GM13977 (cell line): Measurements from ENCODE around the gene NOL3.

Experiments
- DNase-seq: peaks from one replicate; pipeline ENCODE4 v3.0.0; 2012; ENCODE audit warnings: low spot score
- in situ Hi-C: fragments of 300-500 bp; cut with MboI; formaldehyde crosslinking; loops from one replicate; pipeline ENCODE4 v1.12.0; 2022; ENCODE audit warnings: low sequenced_read_pairs, low pct_unique_long_range_greater_than_20kb, mixed read lengths, inconsistent platforms; ENCODE audit not compliant: unreplicated experiment
- TF ChIP-seq, protein P1 (sequence below): IDR thresholded peaks from 2 replicates; pipeline ENCODE4 v1.5.1; 2012; ENCODE audit warnings: mild to moderate bottlenecking, control low read depth; ENCODE audit not compliant: insufficient read depth; ENCODE audit errors: extremely low read depth, missing control alignments

Gene NOL3

DNA sequence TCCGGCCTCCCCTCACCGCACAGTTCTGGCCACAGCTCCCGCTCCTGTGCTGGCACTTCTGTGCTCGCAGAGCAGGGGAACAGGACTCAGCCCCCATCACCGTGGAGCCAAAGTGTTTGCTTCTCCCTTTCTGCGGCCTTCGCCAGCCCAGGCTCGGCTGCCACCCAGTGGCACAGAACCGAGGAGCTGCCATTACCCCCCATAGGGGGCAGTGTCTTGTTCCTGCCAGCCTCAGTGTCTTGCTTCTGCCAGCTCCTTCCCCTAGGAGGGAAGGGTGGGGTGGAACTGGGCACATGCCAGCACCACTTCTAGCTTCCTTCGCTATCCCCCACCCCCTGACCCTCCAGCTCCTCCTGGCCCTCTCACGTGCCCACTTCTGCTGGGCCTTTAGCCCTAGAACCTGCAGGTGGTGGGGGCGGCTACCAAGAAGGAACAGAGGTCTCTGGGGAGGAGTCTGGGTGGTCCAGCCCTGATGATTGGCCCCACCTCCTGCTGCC is 27.9 kb downstream of the NOL3 start:
- peak; percentile 69 for DNase-seq
- in situ Hi-C loops = no loop called here
- TF ChIP-seq, protein P1, sequence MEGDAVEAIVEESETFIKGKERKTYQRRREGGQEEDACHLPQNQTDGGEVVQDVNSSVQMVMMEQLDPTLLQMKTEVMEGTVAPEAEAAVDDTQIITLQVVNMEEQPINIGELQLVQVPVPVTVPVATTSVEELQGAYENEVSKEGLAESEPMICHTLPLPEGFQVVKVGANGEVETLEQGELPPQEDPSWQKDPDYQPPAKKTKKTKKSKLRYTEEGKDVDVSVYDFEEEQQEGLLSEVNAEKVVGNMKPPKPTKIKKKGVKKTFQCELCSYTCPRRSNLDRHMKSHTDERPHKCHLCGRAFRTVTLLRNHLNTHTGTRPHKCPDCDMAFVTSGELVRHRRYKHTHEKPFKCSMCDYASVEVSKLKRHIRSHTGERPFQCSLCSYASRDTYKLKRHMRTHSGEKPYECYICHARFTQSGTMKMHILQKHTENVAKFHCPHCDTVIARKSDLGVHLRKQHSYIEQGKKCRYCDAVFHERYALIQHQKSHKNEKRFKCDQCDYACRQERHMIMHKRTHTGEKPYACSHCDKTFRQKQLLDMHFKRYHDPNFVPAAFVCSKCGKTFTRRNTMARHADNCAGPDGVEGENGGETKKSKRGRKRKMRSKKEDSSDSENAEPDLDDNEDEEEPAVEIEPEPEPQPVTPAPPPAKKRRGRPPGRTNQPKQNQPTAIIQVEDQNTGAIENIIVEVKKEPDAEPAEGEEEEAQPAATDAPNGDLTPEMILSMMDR = peak; percentile 44

DNA sequence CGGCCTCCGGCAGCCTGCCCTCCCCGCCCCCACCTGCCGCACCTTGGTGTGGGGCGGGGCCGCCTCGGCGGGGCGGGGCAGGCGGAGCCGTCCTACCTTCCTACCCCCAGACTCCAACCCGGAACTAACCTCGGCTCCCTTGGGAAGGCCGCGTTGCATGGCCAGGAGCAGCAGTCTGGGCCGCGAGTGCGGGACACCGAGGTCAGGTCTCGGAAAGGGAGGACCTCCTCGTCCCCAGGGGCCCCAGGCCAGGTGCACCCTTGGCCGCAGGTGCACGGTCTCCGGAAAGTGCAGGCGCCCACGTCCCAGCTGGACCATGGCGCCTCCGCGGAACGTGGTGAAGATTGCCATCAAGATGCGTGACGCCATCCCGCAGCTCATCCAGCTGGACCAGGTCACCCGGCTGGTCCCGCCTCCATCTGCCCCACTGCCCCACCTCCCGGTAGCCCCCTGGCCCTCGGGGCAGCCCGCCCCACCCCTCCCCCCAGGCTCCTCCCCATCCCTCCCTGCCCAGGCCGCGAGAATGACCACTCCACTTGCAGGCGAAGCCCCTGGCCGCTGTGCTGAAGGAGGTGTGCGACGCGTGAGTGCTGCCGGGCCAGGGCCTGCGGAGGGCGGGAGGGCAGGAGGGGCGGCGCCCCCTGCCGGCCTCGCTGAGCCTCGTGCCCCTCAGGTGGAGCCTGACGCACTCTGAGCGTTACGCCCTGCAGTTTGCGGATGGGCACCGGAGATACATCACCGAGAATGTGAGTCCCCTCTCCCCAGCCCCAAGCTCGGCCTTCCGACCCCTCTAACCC is 28.9 kb downstream of the NOL3 start, which contains the start of gene ELMO3:
Gene ELMO3 (plus strand): TSS at position 121 of the 797 bp plus-strand sequence. CDS start 196 bp downstream, at position 317.
- no peak for DNase-seq

DNA sequence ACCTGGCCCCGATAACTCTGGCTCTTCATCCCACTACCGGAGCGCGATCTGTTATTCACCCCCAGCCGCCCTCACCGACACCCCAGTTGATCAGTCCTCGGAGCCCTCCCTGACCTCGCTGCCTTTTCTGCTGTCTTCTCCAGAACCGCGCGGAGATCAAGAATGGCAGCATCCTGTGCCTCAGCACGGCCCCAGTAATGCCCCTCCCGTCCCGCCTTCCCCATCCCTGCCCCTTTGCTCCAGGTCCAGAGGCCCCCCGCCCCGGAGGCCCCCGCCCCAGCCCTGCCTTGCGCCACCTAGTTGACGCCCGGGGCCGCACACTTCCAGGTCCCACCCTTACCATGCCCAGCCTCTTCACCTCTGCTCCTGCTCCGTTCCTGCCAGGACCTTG is 29.5 kb downstream of the NOL3 start:
- TF ChIP-seq, protein P1 = peak; percentile 5
- DNase-seq = no peak
- in situ Hi-C loops = no loop called here

More for the DNA sequence above, 28.9 kb downstream of the NOL3 start, which contains the start of gene ELMO3:
- in situ Hi-C loops = no loop called here
- TF ChIP-seq, protein P1 = no peak

DNA sequence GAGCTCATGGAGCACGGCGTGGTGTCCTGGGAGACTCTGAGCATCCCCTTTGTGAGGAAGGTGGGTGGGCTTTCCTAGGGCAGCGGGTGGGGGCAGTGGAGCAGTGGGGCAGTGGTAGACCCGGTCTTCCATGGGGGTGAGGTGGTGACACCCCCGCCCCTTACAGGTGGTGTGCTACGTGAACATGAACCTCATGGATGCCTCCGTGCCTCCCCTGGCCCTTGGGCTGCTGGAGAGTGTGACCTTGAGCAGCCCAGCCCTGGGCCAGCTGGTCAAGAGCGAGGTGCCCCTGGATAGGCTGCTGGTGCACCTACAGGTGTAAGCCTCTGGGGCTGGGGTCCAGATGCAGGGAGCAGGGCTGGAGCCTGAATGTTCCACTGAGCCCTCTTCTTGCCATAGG is 30.2 kb downstream of the NOL3 start:
- DNase-seq = no peak
- TF ChIP-seq, protein P1 = no peak
- in situ Hi-C loops = no loop called here

DNA sequence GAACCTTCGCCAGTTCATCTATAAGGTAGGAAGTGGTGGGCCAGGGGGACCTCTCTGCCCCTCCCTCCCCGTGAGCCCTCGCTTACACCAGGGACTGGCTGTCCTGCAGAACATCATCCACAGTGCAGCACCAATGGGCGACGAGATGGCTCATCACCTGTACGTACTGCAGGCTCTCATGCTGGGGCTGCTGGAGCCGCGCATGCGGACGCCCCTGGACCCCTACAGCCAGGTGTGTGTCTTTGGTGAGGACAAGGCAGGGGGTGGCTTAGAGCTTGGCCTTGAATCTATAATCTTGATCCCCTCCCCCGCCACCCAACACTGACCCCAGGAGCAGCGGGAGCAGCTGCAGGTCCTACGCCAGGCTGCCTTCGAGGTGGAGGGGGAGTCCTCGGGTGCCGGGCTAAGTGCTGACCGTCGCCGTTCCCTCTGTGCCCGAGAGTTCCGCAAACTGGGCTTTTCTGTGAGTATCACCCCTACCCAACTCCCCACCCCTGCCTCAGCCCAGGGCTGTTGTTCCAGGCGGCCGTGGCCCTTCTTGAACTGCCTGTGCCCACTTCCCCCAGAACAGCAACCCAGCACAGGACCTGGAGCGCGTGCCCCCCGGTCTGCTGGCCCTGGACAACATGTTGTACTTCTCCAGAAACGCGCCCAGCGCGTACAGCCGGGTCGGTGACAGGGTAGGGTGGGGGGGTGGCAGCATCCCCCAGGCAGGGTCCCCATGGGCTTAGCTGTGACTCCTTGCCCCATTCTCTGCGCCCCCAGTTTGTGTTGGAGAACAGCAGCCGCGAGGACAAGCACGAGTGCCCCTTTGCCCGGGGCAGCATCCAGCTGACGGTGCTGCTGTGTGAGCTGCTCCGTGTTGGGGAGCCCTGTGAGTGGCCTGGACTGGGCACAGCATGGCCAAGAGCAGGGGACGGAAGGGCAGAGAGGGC is 31.3 kb downstream of the NOL3 start:
- in situ Hi-C loops = no loop called here
- TF ChIP-seq, protein P1 = no peak
- DNase-seq = no peak

DNA sequence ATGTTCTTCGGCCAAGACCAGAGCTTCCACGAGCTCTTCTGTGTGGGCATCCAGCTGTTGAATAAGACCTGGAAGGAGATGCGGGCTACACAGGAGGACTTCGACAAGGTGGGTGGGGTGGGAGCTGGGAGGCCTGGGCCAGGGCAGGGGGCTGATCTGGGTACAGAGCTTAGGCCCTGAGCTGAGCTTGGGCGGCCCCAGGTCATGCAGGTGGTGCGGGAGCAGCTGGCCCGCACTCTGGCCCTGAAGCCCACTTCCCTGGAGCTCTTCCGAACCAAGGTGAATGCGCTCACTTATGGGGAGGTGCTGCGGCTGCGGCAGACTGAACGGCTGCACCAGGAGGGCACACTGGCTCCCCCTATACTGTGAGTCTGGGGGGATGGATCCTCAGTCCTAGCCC is 32.1 kb downstream of the NOL3 start:
- DNase-seq = no peak
- in situ Hi-C loops = no loop called here
- TF ChIP-seq, protein P1 = no peak
